Measurements from ENCODE around the gene BLOC1S5. TPM values are rescaled to one million over a fixed set of nuclear protein-coding genes. Genes with fewer than 3 reads are reported as not detected.

The BLOC1S5 gene
- total and polyA plus RNA-seq, 2 of the 13 experiments (the other 11 are each of a cell fraction or from before 2014, with no cell fraction given) = 10.5 to 41.5 TPM

DNA sequence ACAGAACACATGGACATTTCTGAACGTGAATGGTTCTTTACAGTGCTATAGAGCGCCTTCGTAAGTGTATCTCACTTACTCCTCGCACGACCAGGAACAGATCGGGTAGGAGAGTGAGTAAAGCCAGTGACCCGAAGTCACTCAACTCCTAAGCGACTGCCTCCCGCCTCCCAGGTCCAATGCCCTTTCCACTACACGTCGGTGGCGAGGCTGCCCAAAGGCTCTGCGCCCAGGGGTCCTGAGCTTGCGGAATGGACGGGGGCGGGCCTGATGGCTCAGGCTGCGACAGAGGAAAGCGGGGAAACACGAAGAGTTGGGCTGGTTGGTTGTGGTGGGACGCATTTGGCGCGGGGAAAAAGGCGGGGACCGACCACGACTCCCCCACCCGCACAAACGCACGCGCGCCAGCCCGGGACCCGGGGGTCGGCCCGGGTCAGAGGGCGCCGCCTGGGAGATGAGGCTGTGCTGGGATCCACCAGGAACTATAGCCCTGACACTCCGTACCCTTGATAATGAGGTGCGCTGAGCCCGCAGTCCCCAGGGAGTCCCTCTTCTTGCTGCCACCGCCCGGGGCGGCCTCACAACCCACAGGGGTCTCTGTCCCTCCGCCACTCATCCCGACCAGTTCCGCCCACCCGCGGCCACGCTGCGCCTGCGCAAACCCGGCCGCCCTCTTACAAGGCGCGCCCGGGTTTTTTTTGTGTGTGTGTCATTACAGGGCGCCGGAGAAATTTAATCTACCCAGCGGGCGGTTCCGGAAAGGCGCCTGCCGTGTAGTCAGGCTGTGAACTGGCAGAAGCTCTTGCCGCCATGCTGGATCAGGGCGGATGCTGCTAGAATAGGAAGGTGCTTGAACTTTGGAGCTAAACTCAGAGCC, at the start of gene BLOC1S5 (continued):
- TF ChIP-seq, protein P1, sequence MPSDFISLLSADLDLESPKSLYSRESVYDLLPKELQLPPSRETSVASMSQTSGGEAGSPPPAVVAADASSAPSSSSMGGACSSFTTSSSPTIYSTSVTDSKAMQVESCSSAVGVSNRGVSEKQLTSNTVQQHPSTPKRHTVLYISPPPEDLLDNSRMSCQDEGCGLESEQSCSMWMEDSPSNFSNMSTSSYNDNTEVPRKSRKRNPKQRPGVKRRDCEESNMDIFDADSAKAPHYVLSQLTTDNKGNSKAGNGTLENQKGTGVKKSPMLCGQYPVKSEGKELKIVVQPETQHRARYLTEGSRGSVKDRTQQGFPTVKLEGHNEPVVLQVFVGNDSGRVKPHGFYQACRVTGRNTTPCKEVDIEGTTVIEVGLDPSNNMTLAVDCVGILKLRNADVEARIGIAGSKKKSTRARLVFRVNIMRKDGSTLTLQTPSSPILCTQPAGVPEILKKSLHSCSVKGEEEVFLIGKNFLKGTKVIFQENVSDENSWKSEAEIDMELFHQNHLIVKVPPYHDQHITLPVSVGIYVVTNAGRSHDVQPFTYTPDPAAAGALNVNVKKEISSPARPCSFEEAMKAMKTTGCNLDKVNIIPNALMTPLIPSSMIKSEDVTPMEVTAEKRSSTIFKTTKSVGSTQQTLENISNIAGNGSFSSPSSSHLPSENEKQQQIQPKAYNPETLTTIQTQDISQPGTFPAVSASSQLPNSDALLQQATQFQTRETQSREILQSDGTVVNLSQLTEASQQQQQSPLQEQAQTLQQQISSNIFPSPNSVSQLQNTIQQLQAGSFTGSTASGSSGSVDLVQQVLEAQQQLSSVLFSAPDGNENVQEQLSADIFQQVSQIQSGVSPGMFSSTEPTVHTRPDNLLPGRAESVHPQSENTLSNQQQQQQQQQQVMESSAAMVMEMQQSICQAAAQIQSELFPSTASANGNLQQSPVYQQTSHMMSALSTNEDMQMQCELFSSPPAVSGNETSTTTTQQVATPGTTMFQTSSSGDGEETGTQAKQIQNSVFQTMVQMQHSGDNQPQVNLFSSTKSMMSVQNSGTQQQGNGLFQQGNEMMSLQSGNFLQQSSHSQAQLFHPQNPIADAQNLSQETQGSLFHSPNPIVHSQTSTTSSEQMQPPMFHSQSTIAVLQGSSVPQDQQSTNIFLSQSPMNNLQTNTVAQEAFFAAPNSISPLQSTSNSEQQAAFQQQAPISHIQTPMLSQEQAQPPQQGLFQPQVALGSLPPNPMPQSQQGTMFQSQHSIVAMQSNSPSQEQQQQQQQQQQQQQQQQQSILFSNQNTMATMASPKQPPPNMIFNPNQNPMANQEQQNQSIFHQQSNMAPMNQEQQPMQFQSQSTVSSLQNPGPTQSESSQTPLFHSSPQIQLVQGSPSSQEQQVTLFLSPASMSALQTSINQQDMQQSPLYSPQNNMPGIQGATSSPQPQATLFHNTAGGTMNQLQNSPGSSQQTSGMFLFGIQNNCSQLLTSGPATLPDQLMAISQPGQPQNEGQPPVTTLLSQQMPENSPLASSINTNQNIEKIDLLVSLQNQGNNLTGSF (CRISPR knock-in tag; IDR thresholded peaks at IDR 0.05) = 0 out of 2 replicates have a peak, but pooled peaks have one; percentile 88
- peak; percentile 38; the same call in 1 of the 2 replicates for TF ChIP-seq MIER3 (CRISPR knock-in tag; IDR thresholded peaks at IDR 0.05; ENCODE audit: borderline replicate concordance)
- TF ChIP-seq ZFP41 (CRISPR knock-in tag; IDR thresholded peaks at IDR 0.05; ENCODE audit: borderline replicate concordance) = no peak
- TF ChIP-seq HMG20A (CRISPR knock-in tag; IDR thresholded peaks at IDR 0.05; ENCODE audit: borderline replicate concordance) = peak; percentile 48; the same call in 1 of the 2 replicates
- no peak for TF ChIP-seq MAFK (conservative IDR thresholded peaks at IDR 0.05 in 1 of 2, IDR thresholded peaks at IDR 0.05 in 1 of 2; ENCODE audit: low read length in 2 of 2)
- TF ChIP-seq ZNF225 (CRISPR knock-in tag; IDR thresholded peaks at IDR 0.05) = peak; percentile 38; the same call in 1 of the 2 replicates
- peak; percentile 71; the same call in 1 of the 2 replicates for TF ChIP-seq ZNF816 (CRISPR knock-in tag; IDR thresholded peaks at IDR 0.05; ENCODE audit: borderline replicate concordance)
- peak; percentile 90 for TF ChIP-seq MEIS2 (CRISPR knock-in tag; IDR thresholded peaks at IDR 0.05)
- peak; percentile 98 for TF ChIP-seq SIX1 (CRISPR knock-in tag; IDR thresholded peaks at IDR 0.05; ENCODE audit: borderline replicate concordance)
- peak; percentile 90 for TF ChIP-seq KMT2B (CRISPR knock-in tag; IDR thresholded peaks at IDR 0.05)
- peak; percentile 89 for TF ChIP-seq IRF2 (CRISPR knock-in tag; IDR thresholded peaks at IDR 0.05)
- TF ChIP-seq, protein P2, sequence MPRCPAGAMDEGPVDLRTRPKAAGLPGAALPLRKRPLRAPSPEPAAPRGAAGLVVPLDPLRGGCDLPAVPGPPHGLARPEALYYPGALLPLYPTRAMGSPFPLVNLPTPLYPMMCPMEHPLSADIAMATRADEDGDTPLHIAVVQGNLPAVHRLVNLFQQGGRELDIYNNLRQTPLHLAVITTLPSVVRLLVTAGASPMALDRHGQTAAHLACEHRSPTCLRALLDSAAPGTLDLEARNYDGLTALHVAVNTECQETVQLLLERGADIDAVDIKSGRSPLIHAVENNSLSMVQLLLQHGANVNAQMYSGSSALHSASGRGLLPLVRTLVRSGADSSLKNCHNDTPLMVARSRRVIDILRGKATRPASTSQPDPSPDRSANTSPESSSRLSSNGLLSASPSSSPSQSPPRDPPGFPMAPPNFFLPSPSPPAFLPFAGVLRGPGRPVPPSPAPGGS (CRISPR knock-in tag; IDR thresholded peaks at IDR 0.05) = peak; percentile 88; the same call in 1 of the 2 replicates
- TF ChIP-seq ZNF605 (CRISPR knock-in tag; IDR thresholded peaks at IDR 0.05) = peak; percentile 76
- TF ChIP-seq, protein P3, sequence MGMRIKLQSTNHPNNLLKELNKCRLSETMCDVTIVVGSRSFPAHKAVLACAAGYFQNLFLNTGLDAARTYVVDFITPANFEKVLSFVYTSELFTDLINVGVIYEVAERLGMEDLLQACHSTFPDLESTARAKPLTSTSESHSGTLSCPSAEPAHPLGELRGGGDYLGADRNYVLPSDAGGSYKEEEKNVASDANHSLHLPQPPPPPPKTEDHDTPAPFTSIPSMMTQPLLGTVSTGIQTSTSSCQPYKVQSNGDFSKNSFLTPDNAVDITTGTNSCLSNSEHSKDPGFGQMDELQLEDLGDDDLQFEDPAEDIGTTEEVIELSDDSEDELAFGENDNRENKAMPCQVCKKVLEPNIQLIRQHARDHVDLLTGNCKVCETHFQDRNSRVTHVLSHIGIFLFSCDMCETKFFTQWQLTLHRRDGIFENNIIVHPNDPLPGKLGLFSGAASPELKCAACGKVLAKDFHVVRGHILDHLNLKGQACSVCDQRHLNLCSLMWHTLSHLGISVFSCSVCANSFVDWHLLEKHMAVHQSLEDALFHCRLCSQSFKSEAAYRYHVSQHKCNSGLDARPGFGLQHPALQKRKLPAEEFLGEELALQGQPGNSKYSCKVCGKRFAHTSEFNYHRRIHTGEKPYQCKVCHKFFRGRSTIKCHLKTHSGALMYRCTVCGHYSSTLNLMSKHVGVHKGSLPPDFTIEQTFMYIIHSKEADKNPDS (CRISPR knock-in tag; IDR thresholded peaks at IDR 0.05) = no peak
- TF ChIP-seq EP300 (IDR thresholded peaks at IDR 0.05; ENCODE audit: low read depth in 2 of 2, low read length in 2 of 2) = peak; percentile 23 to 56; a peak in 2 of 4 replicates
- TF ChIP-seq EP300 (CRISPR knock-in tag; IDR thresholded peaks at IDR 0.05; ENCODE audit: borderline replicate concordance) = no peak; the same call in 1 of the 2 replicates
- TF ChIP-seq GABPB1 (CRISPR knock-in tag; IDR thresholded peaks at IDR 0.05) = peak; percentile 95
- TF ChIP-seq, protein P4, sequence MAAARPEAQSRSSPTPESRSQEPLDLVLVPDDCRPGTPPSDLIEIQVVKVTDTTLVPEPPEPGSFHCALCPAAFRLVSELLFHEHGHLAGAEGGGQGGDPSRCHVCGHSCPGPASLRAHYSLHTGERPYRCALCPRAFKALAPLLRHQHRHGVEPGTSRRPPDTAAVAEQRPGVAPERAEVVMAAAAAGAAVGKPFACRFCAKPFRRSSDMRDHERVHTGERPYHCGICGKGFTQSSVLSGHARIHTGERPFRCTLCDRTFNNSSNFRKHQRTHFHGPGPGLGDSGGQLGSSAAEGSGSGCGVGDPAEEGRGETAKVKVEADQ (CRISPR knock-in tag; IDR thresholded peaks at IDR 0.05; ENCODE audit: borderline replicate concordance) = no peak; the same call in 1 of the 2 replicates
- peak; percentile 86; the same call in 1 of the 2 replicates for TF ChIP-seq ZNF776 (CRISPR knock-in tag; IDR thresholded peaks at IDR 0.05)
